K562 (cell line): ENCODE results near the gene SLC30A4. TPM values are rescaled to one million over a fixed set of nuclear protein-coding genes. Genes with fewer than 3 reads are reported as not detected.

Source experiments
- ATAC-seq: fragments of 200-7000 bp; cut with Tn5 transposase; 3 replicates; pipeline ENCODE4 v1.9.1; 2020; ENCODE audit warnings: moderate library complexity
- BruUV-seq: library from RNA; stranded (reverse); fragments of 400-500 nt; replicated peaks from 2 replicates; lab custom pipeline; 2021; lab: Mats Ljungman, UMichigan
- CTCF ChIA-PET: fragments of 300-600 bp; formaldehyde crosslinking; extraction: SDS; loops from one replicate; lab custom pipeline; 2021; ENCODE audit warnings: low intra/inter-chr PET ratio; lab: Yijun Ruan, JAX
- POLR2A ChIA-PET: fragments of 300-600, 350-650 bp; sonication (Branson Sonifier 250); formaldehyde crosslinking; extraction: SDS; loops from one replicate; lab custom pipeline; 2021; ENCODE audit warnings: antibody characterized with exemption, inconsistent platforms; lab: Yijun Ruan, JAX
- DNase-seq, 4 experiments: peaks; one replicate each; pipeline versions ENCODE4 v3.0.0 to v3.0.0-alpha.2; 2011 to 2018; ENCODE audit warnings: low spot score in 3 of 4, mixed read lengths in 3 of 4; ENCODE audit errors: extremely low read depth in 1 of 4
- FAIRE-seq: peaks from 2 replicates; lab custom pipeline; 2011; peaks lifted over from hg19 to GRCh38; lab: Jason Lieb, UNC
- H2AFZ ChIP-seq: 2 replicates; pipeline ENCODE4 v1.6.0; 2011; ENCODE audit warnings: low read depth, low read length, control low read depth, inconsistent platforms
- H3K27ac ChIP-seq: fragments of 200-600 bp; 3 replicates; pipeline ENCODE4 v1.8.0; 2011; ENCODE audit warnings: low read depth, mild to moderate bottlenecking, control low read depth, inconsistent platforms, low read length, moderate library complexity, mixed read lengths; ENCODE audit errors: extremely low read depth
- H3K27me3 ChIP-seq, 2 experiments: fragments of 300-600 bp in 1 of 2; 2 replicates in 1 of 2; 3 replicates in 1 of 2; pipeline versions ENCODE4 v1.6.0 to v1.8.0; 2011; ENCODE audit warnings: inconsistent platforms in 2 of 2, low read length in 2 of 2, mild to moderate bottlenecking in 1 of 2, mixed read lengths in 1 of 2, moderate library complexity in 1 of 2; ENCODE audit not compliant: control insufficient read depth in 2 of 2, insufficient read depth in 2 of 2
- H3K36me3 ChIP-seq: fragments of 300-600 bp; 3 replicates; pipeline ENCODE4 v1.8.0; 2011; ENCODE audit warnings: mild to moderate bottlenecking, low read length, inconsistent platforms; ENCODE audit not compliant: control insufficient read depth, insufficient read depth
- H3K4me1 ChIP-seq, 2 experiments: fragments of 200-600 bp in 1 of 2; replicated peaks in 1 of 2; 2 replicates in 1 of 2; 3 replicates in 1 of 2; pipeline versions ENCODE4 v1.5.1 to v1.8.0; 2011; ENCODE audit warnings: inconsistent platforms in 2 of 2, low read length in 2 of 2, mild to moderate bottlenecking in 1 of 2, mixed read lengths in 1 of 2, moderate library complexity in 1 of 2; ENCODE audit not compliant: control insufficient read depth in 2 of 2, insufficient read depth in 2 of 2
- H3K4me2 ChIP-seq: 2 replicates; pipeline ENCODE4 v1.6.1; 2011; ENCODE audit warnings: low read length, control low read depth, inconsistent platforms, mixed read lengths; ENCODE audit not compliant: insufficient read depth
- H3K4me3 ChIP-seq: fragments of 200-600 bp; sonication (generic), shearing (Covaris generic); 2 replicates; pipeline ENCODE4 v1.5.1; 2016; ENCODE audit warnings: control low read depth, inconsistent platforms
- H3K79me2 ChIP-seq: fragments of 200-600 bp; 3 replicates; pipeline ENCODE4 v1.8.0; 2011; ENCODE audit warnings: low read length, inconsistent platforms; ENCODE audit not compliant: control insufficient read depth, insufficient read depth
- H3K9ac ChIP-seq, 2 experiments: 2 replicates each; pipeline versions ENCODE4 v1.6.0 to v1.6.1; 2011; ENCODE audit warnings: low read depth in 2 of 2, low read length in 2 of 2, control low read depth in 1 of 2, inconsistent platforms in 1 of 2, mild to moderate bottlenecking in 1 of 2, mixed read lengths in 1 of 2; ENCODE audit not compliant: insufficient read depth in 1 of 2
- H3K9me1 ChIP-seq: one replicate; pipeline ENCODE4 v1.6.0; 2011; ENCODE audit warnings: inconsistent platforms, mild to moderate bottlenecking, low read length, moderate library complexity; ENCODE audit not compliant: control insufficient read depth, insufficient read depth
- H3K9me3 ChIP-seq: replicated peaks from 2 replicates; pipeline ENCODE4 v1.5.1; 2011; ENCODE audit warnings: low read depth, low read length, inconsistent platforms; ENCODE audit not compliant: control insufficient read depth, insufficient read depth
- H4K20me1 ChIP-seq: replicated peaks from 2 replicates; pipeline ENCODE4 v1.6.1; 2011; ENCODE audit warnings: low read length, inconsistent platforms, mixed read lengths; ENCODE audit not compliant: control insufficient read depth, insufficient read depth
- ARHGAP35 ChIP-seq: fragments of 450-650 bp; IDR thresholded peaks from 2 replicates; pipeline ENCODE4 v1.6.1; 2018; ENCODE audit not compliant: partially characterized antibody
- C11orf30 ChIP-seq: fragments of 450-650 bp; IDR thresholded peaks from 2 replicates; pipeline ENCODE4 v1.6.1; 2016; ENCODE audit warnings: low read depth, mild to moderate bottlenecking
- HDAC3 ChIP-seq: fragments of 450-650 bp; IDR thresholded peaks from 2 replicates; pipeline ENCODE4 v1.6.1; 2018; ENCODE audit warnings: borderline replicate concordance, mild to moderate bottlenecking, moderate library complexity; ENCODE audit not compliant: partially characterized antibody
- MCM2 ChIP-seq: fragments of 450-650 bp; IDR thresholded peaks from 2 replicates; pipeline ENCODE4 v1.6.1; 2017; ENCODE audit warnings: low read depth, mild to moderate bottlenecking
- NONO ChIP-seq, 2 experiments: fragments of 200-400 bp in 1 of 2; fragments of 450-650 bp in 1 of 2; formaldehyde crosslinking in 1 of 2; IDR thresholded peaks; 2 replicates each; pipeline ENCODE4 v1.6.1; 2017; ENCODE audit warnings: low read depth in 2 of 2, mild to moderate bottlenecking in 2 of 2, moderate library complexity in 2 of 2, low read length in 1 of 2
- RAD21 ChIP-seq, 2 experiments: fragments of 250-450 bp in 1 of 2; fragments of 450-650 bp in 1 of 2; sonication (Bioruptor Pico) in 1 of 2; formaldehyde crosslinking in 1 of 2; IDR thresholded peaks in 1 of 2; conservative IDR thresholded peaks in 1 of 2; 2 replicates each; pipeline versions ENCODE4 v1.4.0 to v1.8.0; 2020 to 2022; ENCODE audit warnings: mild to moderate bottlenecking in 2 of 2, moderate library complexity in 1 of 2
- TEAD4 ChIP-seq, 2 experiments: sonication (generic) in 1 of 2; formaldehyde crosslinking in 1 of 2; IDR thresholded peaks; 2 replicates each; pipeline versions ENCODE4 v1.6.1 to v1.8.0; 2012 to 2022; ENCODE audit warnings: borderline replicate concordance in 1 of 2, inconsistent platforms in 1 of 2, low read length in 1 of 2, mild to moderate bottlenecking in 1 of 2, missing genetic modification reagents in 1 of 2
- YBX1 ChIP-seq: fragments of 450-650 bp; IDR thresholded peaks from 2 replicates; pipeline ENCODE4 v1.7.1; 2016; ENCODE audit warnings: mild to moderate bottlenecking
- ZBTB8A ChIP-seq: fragments of 450-650 bp; IDR thresholded peaks from 2 replicates; pipeline ENCODE4 v1.6.1; 2018; ENCODE audit warnings: mild to moderate bottlenecking, moderate library complexity; ENCODE audit not compliant: partially characterized antibody
- ZNF165 ChIP-seq: fragments of 250-450 bp; sonication (Bioruptor Pico); IDR thresholded peaks from 2 replicates; pipeline ENCODE4 v1.4.0; 2020; ENCODE audit warnings: borderline replicate concordance
- ZNF41 ChIP-seq: fragments of 250-450 bp; sonication (Bioruptor Pico); conservative IDR thresholded peaks from 2 replicates; pipeline ENCODE4 v1.4.0; 2020; ENCODE audit warnings: mild to moderate bottlenecking
- WGBS: fragments of 100-300 bp; shearing (Covaris generic); methylation state at CpG from one replicate; pipeline ENCODE4 v1.1.6; 2016; ENCODE audit warnings: low coverage, mixed read lengths; ENCODE audit not compliant: insufficient coverage; ENCODE audit errors: missing lambda C conversion rate; 5-methylcytosine and 5-hydroxymethylcytosine counted together
- in situ Hi-C: fragments of 300-500 bp; cut with MboI; formaldehyde crosslinking; loops from 4 replicates; pipeline ENCODE4 v1.15.0; 2018; ENCODE audit warnings: inconsistent platforms, mixed read lengths
- intact Hi-C: fragments of 100-400 bp; cut with micrococcal nuclease; formaldehyde crosslinking; loops from 2 replicates; pipeline ENCODE4 v1.14.2; 2022
- polyA plus RNA-seq, 8 experiments: library from polyadenylated mRNA; depleted of rRNA in 4 of 8; stranded (reverse) in 5 of 8; unstranded in 3 of 8; fragments of >200 nt; fragmentation: Nextera tagmentation in 2 of 8; fragmentation: Illumina TruSeq in 1 of 8; extraction: Ambion mirVana in 2 of 8; extraction: Trizol in 1 of 8; gene quantifications; 2 replicates each; pipeline versions ENCODE4 v1.2.1 to v1.2.3, GENCODE V29; 2011 to 2014; ENCODE audit warnings: inconsistent platforms in 1 of 8, missing spikeins in 1 of 8
- total RNA-seq, 7 experiments: library from RNA; depleted of rRNA in 6 of 7; stranded (reverse); fragments of >200 nt in 6 of 7; fragmentation: Illumina TruSeq in 2 of 7; extraction: Trizol in 2 of 7; gene quantifications; 2 replicates each; pipeline versions ENCODE4 v1.2.1 to v1.2.3, GENCODE V29; 2011 to 2021; ENCODE audit warnings: low replicate concordance in 1 of 7

The SLC30A4 gene
- total and polyA plus RNA-seq, 9 of the 15 experiments (the other 6 are each of a cell fraction or from before 2014, with no cell fraction given) = 0.21 to 0.73 (median 0.36) TPM

DNA sequence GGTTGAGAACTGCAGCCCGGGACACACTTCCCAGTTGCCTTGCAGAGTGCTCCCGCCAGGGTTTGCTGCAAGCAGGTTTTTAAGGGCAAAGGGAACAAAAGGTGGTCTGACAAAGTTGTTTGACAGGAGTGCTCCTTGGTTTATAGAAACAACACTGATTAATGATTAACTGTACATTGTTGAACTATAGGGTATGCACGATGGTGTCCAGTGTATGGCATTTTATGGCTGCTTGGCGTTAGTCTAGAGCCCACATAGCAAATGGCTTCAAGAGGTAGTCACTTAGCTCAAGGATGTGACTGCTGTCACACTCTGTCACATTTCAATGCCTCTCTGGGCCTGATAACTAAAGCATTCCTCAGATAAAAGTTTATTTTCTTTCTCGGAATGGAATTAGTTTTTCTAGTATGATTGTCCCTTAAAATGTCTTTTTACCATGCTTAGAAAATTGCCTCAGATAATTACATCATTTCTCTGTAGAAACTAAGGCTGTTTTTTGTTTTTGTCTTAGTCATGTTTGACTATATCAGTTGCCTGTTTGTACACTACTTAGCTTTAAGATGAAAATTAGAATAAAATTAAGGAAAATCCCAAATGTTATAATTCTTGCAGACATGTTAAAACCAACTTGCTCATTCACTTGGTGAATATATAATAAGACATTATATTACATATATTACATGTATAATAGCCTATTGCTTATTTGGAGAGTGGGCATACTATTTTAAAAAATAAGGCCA, 82.9 kb downstream of the SLC30A4 start:
- no peaks in the 10 kb centered on the region for H3K36me3 ChIP-seq
- WGBS = 3% methylated on average over 5 of the region's 5 CpGs
- no peaks in the 10 kb centered on the region for H3K9me3 ChIP-seq
- H3K9ac ChIP-seq = no peak overlapping the region
- intact Hi-C loops = no loop called here
- no peak for DNase-seq
- ChIA-PET CTCF (no interaction called here), POLR2A (no interaction called here)
- H3K9me1 ChIP-seq = no peaks in the 10 kb centered on the region
- H3K4me2 ChIP-seq = no peak overlapping the region
- H3K4me3 ChIP-seq = no peak overlapping the region
- H3K4me1 ChIP-seq = no peaks in the 10 kb centered on the region
- TF ChIP-seq ZBTB8A (no peak), NONO (IDR thresholded peaks at IDR 0.05; ENCODE audit: low read depth in 2 of 2, low read length in 1 of 2) (no peak), C11orf30 (no peak), ZNF41 (CRISPR knock-in tag) (no peak), MCM2 (no peak), YBX1 (no peak), ARHGAP35 (no peak), HDAC3 (no peak), TEAD4 (IDR thresholded peaks at IDR 0.05; ENCODE audit: low read length) (no peak), TEAD4 (CRISPR knock-in tag; IDR thresholded peaks at IDR 0.05; ENCODE audit: borderline replicate concordance) (no peak), RAD21 (CRISPR knock-in tag; conservative IDR thresholded peaks at IDR 0.05 in 1 of 2, IDR thresholded peaks at IDR 0.05 in 1 of 2) (no peak), ZNF165 (CRISPR knock-in tag) (no peak)
- no peak; the same call in 2 of the 3 replicates for ATAC-seq
- no peaks in the 10 kb centered on the region for H4K20me1 ChIP-seq
- FAIRE-seq = no peak
- peaks cover 8 to 23% of the 10 kb centered on the region in 2 experiments for H3K27me3 ChIP-seq
- no peaks in the 10 kb centered on the region for H3K79me2 ChIP-seq
- in situ Hi-C loops = no loop called here
- no TSS peak for BruUV-seq
- H3K27ac ChIP-seq = no peak overlapping the region
- no peak overlapping the region; the same call in 1 of the 2 replicates for H2AFZ ChIP-seq
